SK-N-MC (cell line): ENCODE results near the gene IGFALS.
"Not testable (repeated sequence)": the region's sequence is repeated elsewhere in the genome, so short reads cannot be mapped to it uniquely, and the experiment has no call there.

Source experiments
- DNase-seq: peaks from one replicate; pipeline ENCODE4 v3.0.0-alpha.2; 2011; ENCODE audit warnings: low read depth, low spot score
- H3K27ac ChIP-seq: fragments of 200-600 bp; sonication (generic); 2 replicates; pipeline ENCODE4 v1.5.1; 2016; ENCODE audit warnings: mixed run types
- H3K36me3 ChIP-seq: fragments of 200-600 bp; sonication (generic); 2 replicates; pipeline ENCODE4 v1.6.1; 2017; ENCODE audit warnings: antibody characterized with exemption, low read length, mixed read lengths; ENCODE audit not compliant: insufficient read depth
- H3K4me3 ChIP-seq: fragments of 200-600 bp; sonication (generic); 2 replicates; pipeline ENCODE4 v1.5.1; 2016
- H3K9ac ChIP-seq: fragments of 200-600 bp; sonication (generic); 2 replicates; pipeline ENCODE4 v1.8.0; 2017; ENCODE audit warnings: mixed run types, mixed read lengths; ENCODE audit not compliant: insufficient read length
- H3K9me3 ChIP-seq: fragments of 200-600 bp; sonication (generic); 2 replicates; pipeline ENCODE4 v1.6.1; 2017; ENCODE audit warnings: low read depth, mild to moderate bottlenecking, antibody characterized with exemption, low read length, moderate library complexity, mixed read lengths
- EZH2 ChIP-seq: fragments of 200-600 bp; sonication (generic); IDR thresholded peaks from one replicate; pipeline ENCODE4 v1.6.1; 2017; ENCODE audit warnings: antibody characterized with exemption
- FOXP2 ChIP-seq: optimal IDR thresholded peaks from 2 replicates; pipeline ENCODE3; 2011; ENCODE audit warnings: mild to moderate bottlenecking, moderate library complexity; ENCODE audit not compliant: insufficient read depth; ENCODE audit errors: extremely low read length, control extremely low read depth
- POLR2AphosphoS5 ChIP-seq: IDR thresholded peaks from 2 replicates; pipeline ENCODE4 v1.6.1; 2012; ENCODE audit warnings: mild to moderate bottlenecking, low read depth, low read length, borderline replicate concordance

IGFALS gene

DNA sequence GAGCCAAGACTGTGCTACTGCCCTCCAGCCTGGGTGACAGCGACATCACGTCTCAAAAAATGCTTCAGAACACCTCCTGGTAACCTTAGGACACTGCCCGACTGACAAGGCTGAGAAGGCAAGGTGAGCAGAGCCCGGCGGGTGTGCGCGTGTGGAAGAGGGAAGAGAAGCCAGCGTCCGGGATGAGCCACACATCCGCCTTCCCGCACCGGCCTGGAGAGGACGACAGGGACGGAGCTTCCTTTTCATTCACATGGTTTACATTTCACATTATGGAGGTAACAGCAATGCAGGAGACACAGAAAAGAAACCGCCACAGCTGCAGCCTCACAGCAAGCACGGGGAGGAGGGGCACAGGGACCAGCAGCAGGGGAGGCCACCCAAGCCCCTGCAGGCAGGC lies 16.6 kb upstream of the IGFALS start:
- Histone ChIP-seq H3K9ac (no peak overlapping the region), H3K9me3 (no peaks in the 10 kb centered on the region), H3K4me3 (no peak overlapping the region), H3K36me3 (no peaks in the 10 kb centered on the region), H3K27ac (no peak overlapping the region)
- TF ChIP-seq FOXP2 (no peak), EZH2 (no peak), POLR2AphosphoS5 (no peak)
- DNase-seq = no peak

DNA sequence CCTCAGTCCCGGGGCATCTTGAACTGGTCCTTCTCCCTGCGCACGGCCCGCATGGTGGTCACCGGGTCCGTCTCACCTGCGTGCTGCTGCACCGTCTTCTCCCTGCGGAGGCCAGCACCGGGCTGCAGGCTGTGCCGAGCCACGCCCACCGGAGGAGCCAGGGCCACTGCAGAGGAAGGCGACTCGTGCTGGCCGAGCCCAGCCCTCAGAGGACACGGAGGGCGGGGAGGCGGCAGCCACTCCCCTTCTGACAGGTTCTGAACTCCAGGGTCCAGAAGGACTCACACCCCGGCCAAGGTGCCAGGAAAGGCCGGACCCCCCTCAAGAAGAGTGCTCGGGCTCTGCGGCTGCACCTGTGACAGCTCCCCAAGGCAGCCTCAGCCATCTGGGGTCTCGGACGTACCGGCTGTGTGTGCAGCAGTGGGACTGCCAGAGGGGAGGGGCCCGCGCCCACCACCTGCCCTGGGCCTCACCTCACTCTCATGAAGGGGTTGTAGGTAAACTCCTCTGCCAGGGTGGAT lies 15.8 kb upstream of the IGFALS start:
- no peak for DNase-seq
- H3K9ac ChIP-seq = no peak overlapping the region

DNA sequence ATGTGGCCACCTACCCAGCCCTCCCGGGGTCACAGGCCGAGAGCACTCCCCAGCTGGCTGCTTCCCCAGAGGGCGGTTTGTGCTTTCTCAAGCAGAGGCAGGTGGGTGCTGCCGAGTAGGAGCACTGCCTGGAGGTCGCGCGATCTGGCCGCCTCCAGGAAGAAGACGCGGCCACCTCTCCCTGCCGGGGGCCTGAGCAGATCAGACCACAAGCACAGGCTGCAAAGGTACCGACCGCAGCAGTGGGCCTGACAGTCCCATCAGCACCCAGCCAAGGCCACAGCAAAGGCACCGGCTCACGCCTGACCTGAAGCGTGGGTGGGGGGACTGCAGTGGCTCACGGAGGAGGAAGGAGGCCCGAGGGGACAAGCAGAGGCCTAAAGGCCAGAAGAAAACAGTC lies 15.2 kb upstream of the IGFALS start:
- Histone ChIP-seq H3K36me3 (no peaks in the 10 kb centered on the region), H3K4me3 (no peak overlapping the region), H3K9ac (no peak overlapping the region), H3K9me3 (no peaks in the 10 kb centered on the region), H3K27ac (no peak overlapping the region)
- TF ChIP-seq EZH2 (no peak), POLR2AphosphoS5 (no peak), FOXP2 (no peak)
- no peak for DNase-seq

More for the DNA sequence above, 15.8 kb upstream of the IGFALS start:
- Histone ChIP-seq H3K27ac (no peak overlapping the region), H3K9me3 (no peaks in the 10 kb centered on the region), H3K36me3 (no peaks in the 10 kb centered on the region), H3K4me3 (no peak overlapping the region)
- no peak for TF ChIP-seq EZH2
- TF ChIP-seq POLR2AphosphoS5 = no peak
- TF ChIP-seq FOXP2 = no peak

DNA sequence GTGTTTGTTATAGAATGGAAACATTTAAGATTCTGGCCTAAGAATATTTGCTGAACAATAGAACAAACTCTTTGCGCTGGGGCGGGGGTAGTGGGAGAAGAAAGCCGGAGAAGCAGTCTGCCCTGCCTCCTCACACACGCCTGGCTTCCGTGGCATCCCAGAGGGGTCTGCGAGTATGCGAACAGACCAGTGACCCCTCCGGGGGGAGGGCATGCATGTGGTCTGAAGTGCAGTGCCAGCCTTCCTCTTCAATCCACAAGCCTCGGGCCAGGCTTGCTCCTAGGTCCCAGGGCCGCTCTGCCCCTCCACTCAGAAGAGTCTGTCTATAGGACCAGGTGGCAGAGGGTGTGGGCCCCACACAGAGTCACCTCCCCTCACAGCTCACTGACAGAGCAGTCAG lies 14.1 kb upstream of the IGFALS start:
- Histone ChIP-seq H3K27ac (no peak overlapping the region), H3K4me3 (no peak overlapping the region), H3K9ac (no peak overlapping the region), H3K9me3 (no peaks in the 10 kb centered on the region), H3K36me3 (no peaks in the 10 kb centered on the region)
- DNase-seq = no peak
- no peak for TF ChIP-seq POLR2AphosphoS5

- no peak for DNase-seq
- no peaks in the 10 kb centered on the region for H3K9me3 ChIP-seq
- H3K27ac ChIP-seq = no peak overlapping the region
- H3K4me3 ChIP-seq = no peak overlapping the region
- no peak for TF ChIP-seq POLR2AphosphoS5
- TF ChIP-seq EZH2 = no peak
- TF ChIP-seq FOXP2 = no peak
- H3K36me3 ChIP-seq = no peaks in the 10 kb centered on the region
- no peak overlapping the region for H3K9ac ChIP-seq
These were observed 7.2 kb upstream of the IGFALS start for GRCh38 chr16:1800701-1801100.

- not testable (repeated sequence) for H3K9ac ChIP-seq, H3K4me3 ChIP-seq, H3K36me3 ChIP-seq, DNase-seq, H3K27ac ChIP-seq, H3K9me3 ChIP-seq
These were observed 5.8 kb upstream of the IGFALS start for GRCh38 chr16:1799263-1799662.

GRCh38 chr16:1794908-1795666 lies 1.6 kb upstream of the IGFALS start:
- TF ChIP-seq POLR2AphosphoS5 = no peak
- TF ChIP-seq FOXP2 = no peak
- TF ChIP-seq EZH2 = no peak
- no peak for DNase-seq
- H3K9me3 ChIP-seq = no peaks in the 10 kb centered on the region
- no peak overlapping the region for H3K4me3 ChIP-seq
- no peaks in the 10 kb centered on the region for H3K36me3 ChIP-seq
- H3K9ac ChIP-seq = no peak overlapping the region
- H3K27ac ChIP-seq = no peak overlapping the region

GRCh38 chr16:1794221-1794871 lies 841 bp upstream of the IGFALS start:
- no peak overlapping the region for H3K4me3 ChIP-seq
- H3K27ac ChIP-seq = no peak overlapping the region
- H3K9me3 ChIP-seq = no peaks in the 10 kb centered on the region
- no peaks in the 10 kb centered on the region for H3K36me3 ChIP-seq
- no peak for DNase-seq
- TF ChIP-seq FOXP2 (no peak), POLR2AphosphoS5 (no peak), EZH2 (no peak)
- H3K9ac ChIP-seq = no peak overlapping the region

DNA sequence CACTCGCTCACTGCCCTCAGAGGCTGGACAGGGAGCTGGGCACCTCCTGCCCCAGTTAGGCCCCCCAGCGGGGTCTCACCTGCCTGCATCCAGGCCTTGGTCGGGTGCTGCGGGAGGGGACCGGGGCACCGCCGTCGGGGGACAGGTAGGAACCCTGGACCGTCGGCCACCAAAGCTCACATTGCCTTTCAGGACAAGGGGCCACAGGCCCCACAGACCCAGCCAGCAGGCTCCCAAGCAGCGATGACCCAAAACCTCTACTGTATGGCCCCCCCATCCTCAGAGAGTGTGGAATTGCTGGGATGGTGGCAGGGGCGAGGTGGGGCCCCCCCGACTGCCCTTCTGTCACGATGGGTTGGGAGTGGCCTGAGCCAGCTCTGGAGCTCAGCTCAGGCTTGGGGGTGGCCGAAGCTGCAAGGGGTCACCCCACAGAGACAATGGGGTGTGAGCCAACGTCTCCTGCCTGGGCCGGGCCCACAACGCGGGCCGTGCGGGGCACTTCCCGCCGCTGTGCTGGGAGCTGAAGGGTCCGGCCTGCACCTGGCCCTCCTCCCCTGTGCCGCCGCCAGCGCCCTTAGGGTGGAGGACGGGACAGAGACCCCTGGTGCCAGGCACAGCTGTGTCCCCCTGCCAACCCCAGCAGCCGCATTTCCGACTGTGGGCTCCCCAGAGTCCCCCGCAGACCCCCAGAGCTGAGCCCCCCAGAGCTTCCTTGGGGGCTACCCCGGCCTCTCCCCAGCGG lies 498 bp downstream of the IGFALS start:
- Histone ChIP-seq H3K9me3 (no peaks in the 10 kb centered on the region), H3K36me3 (no peaks in the 10 kb centered on the region; the same call in 1 of the 2 replicates), H3K9ac (no peak overlapping the region), H3K4me3 (no peak overlapping the region), H3K27ac (no peak overlapping the region)
- no peak for DNase-seq
- TF ChIP-seq EZH2 (no peak), POLR2AphosphoS5 (no peak), FOXP2 (no peak)
